SK-N-SH (cell line): Measurements from ENCODE around the gene ELOVL6.

Experiments used
- CHD2 ChIP-seq: fragments of 150-350 bp; IDR thresholded peaks from 2 replicates; pipeline ENCODE4 v1.6.1; 2018; ENCODE audit warnings: low read length; ENCODE audit not compliant: partially characterized antibody
- RAD21 ChIP-seq: IDR thresholded peaks from 2 replicates; pipeline ENCODE4 v1.6.1; 2012; ENCODE audit warnings: mild to moderate bottlenecking, low read length
- TF ChIP-seq, protein P1 (sequence below): fragments of 200-600 bp; sonication (generic); IDR thresholded peaks from 2 replicates; pipeline ENCODE4 v1.6.1; 2017; ENCODE audit warnings: antibody characterized with exemption, mild to moderate bottlenecking, moderate library complexity

DNA sequence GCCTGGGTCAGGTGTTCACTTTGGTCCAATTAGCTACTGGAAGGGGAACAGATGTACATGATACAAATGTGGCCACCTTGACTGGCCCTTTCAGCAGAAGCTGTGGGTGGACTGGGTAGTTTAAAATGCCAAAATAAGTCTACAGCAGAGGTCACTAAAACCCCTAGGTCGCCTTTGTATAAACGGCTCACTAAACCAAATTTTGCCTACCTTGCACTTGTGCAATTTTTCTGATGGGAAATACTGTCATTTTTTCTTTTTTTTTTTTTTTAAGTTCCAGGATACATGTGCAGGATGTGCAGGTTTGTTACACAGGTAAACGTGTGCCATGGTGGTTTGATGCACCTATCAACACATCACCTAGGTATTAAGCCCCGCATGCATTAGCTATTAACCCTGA is 176.0 kb downstream of the ELOVL6 start:
- TF ChIP-seq RAD21 (no peak), CHD2 (no peak)
- TF ChIP-seq, protein P1, sequence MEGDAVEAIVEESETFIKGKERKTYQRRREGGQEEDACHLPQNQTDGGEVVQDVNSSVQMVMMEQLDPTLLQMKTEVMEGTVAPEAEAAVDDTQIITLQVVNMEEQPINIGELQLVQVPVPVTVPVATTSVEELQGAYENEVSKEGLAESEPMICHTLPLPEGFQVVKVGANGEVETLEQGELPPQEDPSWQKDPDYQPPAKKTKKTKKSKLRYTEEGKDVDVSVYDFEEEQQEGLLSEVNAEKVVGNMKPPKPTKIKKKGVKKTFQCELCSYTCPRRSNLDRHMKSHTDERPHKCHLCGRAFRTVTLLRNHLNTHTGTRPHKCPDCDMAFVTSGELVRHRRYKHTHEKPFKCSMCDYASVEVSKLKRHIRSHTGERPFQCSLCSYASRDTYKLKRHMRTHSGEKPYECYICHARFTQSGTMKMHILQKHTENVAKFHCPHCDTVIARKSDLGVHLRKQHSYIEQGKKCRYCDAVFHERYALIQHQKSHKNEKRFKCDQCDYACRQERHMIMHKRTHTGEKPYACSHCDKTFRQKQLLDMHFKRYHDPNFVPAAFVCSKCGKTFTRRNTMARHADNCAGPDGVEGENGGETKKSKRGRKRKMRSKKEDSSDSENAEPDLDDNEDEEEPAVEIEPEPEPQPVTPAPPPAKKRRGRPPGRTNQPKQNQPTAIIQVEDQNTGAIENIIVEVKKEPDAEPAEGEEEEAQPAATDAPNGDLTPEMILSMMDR: no peak
